GM19455 (cell line): ENCODE measurements around the gene SH3PXD2B.

Experiments used
- ATAC-seq: cut with Tn5 transposase; IDR thresholded peaks from one replicate; pipeline ENCODE4 v1.9.1; 2021; ENCODE audit not compliant: unreplicated experiment

SH3PXD2B gene

DNA sequence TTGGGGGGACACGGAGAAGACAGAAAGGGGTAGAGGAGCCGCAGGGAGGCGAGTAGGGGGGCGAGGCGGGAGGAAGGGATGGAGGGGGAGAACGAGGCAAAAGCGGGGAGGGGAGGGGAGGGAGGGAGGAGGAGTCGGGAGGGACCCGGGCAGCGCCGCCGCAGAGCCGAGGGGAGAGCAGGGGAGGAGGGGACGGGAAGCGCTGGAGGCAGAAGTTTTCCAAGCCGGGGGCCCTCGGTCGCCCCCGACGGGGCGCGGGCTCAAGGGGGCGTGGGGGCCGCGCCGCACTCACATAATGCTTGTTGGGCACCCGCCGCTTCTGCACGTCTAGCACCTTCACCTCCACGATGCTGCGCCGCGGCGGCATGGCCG, 353 bp downstream of the SH3PXD2B start:
- ATAC-seq, result no peak

DNA sequence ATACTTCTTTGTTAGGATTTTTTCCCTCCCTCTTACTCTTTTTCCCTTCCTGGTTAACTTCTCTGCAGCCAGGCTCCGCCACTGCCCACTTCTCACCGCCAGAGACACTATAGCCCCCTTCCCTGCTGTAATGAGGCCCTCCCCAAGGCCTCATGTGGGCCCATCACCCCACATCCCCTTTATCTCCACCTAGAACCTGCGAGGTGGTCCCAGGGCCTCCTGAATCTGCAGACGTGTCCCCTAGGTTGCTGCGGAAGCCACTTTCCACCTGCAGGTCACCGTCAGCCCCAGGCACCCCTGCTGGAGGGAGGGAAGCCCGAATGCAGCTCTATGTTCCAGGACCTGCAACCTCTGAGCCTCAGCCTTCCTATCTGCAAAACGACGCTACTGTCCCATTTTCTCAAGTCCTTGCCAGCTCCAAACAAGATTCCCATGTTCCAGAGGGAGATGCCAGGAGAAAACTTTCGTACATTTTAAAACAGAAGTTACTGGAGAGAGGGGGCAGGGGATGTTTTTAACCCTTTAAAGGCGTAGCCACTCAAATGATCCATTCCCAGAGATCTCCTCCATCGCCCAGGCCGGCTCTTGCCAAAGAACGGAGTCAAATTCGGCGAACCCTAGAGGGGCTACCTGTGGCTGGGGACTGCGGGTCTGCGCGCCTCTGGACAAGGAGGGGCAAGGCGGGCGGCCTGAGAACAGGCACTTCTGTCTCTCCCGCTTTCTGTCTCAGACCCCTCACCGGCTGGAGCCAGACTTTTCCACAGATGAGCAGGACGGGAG, 929 bp downstream of the SH3PXD2B start:
- no peak for ATAC-seq

DNA sequence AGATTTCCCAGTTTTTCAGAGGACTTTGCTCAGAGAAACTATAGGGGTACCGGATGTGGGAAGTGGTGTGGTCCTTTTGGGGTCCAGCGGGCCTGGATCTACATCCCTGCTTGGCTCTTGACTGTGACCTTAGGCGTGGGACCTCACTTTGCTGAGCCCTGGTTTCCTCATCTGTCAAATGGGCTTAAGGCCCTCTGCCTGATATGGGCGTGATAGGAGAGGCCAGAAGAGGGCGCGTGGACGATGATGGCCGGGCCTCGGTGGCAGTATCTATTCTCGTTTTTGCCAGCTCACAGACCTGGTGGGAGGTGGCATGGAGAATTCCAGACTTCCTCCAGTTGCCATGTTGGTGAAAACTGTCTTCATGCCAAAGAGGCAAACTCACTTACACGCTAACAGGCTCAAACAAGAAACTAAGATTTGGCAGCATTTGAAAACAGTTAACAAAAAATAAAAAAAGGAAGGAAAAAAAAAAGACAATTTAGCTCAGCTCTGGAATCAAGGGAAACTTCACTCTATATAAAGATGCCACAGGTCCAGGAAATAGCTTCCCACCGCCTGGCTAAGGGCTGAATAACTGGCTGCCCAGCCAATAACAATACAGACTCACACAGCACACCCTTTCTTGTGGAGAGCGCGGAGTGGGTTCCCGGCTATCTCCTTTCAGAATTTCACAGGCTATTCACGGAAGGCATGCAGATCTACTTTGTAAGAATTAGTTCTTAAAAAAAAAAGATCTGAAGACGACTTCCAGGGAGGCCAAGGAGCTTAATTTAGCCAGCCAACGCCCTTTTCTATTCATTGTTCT, 1.7 kb downstream of the SH3PXD2B start:
- no peak for ATAC-seq

DNA sequence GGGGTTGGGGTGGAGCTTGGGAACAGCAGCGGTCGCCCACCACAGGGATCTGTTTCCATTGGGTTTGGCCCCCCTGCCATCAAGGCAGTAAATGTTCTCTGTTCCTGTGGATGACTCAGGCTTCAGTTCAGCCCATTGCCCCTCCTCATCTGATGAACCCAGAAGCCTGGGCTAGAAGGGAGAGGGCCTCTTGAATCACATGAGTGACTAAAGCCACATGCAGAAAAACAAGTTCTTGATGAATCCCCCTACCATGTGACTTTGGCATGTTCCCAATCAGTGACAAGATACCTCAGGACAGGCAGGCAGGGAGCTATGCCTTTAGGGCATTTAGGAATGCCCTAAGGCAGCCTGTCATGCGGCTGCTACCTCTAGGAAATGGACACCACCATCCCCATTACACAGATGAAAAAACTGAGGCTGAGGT, 2.5 kb downstream of the SH3PXD2B start:
- no peak for ATAC-seq

DNA sequence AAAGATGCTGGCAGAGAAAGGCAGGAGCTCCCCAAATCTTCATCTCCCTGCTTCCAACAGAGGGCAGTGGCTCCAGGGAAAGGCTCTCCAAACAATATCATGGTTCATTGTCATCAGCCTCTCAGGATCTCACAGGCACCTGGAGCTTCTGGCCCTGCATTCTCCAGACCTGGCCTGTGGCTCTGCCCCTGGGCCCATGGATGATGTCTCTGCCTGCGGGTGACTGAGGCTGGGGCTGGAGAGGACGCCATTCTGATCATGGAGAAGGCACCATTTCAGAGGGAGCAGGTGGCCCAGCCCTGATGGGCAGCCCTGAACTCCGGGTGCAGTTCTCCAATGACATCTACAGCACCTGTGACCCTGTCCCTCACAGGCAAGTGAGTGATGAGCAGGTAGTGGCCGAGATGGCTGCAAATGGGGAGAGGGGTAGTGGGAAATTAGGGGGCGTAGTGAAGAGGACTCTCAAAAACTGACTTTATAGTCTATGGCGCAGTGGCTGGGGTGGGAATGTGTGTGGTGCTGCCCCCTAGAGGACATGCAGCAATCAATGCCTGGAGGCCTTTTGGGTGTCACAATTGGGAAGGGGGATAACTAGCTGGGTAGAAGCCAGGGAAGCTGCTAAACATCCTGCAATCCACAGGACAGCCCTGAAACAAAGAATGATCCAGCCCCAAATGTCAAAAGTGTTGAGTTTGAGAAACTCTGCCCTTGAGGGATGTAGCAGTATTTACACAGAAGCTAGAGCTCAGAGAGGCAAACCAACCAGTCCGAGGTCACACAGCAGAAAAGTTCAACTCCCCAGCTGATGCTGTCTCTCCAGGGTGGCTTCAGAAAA, 3.2 kb downstream of the SH3PXD2B start:
- no peak for ATAC-seq

DNA sequence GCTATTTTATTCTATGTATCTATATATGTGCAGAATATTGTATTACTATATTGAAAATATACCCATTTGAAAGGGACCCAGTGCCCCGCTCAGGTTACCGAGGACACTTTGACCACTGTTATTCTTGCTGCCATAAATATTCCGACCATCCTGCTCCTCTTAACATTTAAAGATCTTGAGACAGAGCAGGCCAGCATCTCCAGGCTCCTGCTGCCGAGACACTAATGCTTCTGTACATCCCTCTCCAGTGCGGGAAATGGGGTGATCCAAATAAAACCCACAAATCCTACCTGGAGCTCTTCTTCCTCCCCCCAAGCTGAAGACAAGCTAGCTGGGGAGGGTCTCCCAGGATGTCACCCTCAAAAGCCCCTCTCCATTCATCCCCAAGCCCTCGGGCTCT, 3.9 kb downstream of the SH3PXD2B start:
- no peak for ATAC-seq

DNA sequence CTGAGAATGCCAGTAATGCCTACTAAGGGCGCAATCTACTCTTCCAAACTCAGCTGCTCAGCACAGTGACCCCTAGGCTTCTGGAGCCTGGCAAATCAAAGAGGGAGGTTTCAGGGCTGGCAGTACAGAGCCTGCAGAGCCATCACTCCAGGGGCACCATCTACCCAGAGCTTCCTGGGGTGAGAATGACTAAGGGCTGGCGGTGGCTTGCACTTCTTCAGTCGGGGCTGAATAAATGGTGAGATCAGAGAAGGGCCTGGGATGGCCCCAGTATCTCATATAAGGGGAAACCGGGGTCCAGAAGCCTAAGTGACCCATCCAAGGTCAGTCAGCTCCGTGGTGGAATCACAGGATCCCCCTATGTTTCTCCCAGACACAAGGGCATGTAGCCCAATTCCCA, 5.3 kb downstream of the SH3PXD2B start:
- ATAC-seq, result no peak

DNA sequence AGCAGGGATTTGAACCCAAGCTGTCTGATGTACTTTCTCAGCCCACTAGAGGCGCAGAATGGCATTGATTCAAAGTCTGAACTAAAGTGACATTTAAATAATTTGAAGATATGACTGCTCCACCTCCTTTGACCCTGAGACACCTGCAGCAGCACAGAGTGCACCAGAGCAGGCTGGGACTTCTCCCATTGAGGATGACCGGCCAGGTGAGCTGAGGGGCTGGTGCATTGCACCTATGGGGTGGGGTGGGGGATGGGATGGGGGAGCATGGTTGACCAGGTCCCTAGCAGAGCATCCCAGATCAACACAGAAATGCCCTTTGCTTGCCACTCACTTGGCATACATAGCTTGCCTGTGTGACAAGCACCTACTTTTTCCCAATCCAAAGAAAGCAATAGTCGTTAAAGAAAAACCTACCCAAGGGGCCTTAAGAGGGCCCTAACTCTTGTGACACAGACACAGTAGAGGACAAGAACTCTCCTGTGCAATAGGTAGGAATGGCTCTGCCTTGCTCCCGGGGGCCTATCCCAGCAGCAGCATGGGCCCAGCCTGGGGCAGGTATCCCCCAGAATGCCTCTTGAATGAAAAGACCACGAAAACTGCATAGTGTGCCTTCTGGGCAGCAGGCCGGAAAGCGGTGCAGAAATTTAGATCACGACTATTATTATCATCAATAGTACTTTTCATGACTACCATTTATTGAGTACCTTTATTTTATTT, 6.5 kb downstream of the SH3PXD2B start:
- no peak for ATAC-seq

DNA sequence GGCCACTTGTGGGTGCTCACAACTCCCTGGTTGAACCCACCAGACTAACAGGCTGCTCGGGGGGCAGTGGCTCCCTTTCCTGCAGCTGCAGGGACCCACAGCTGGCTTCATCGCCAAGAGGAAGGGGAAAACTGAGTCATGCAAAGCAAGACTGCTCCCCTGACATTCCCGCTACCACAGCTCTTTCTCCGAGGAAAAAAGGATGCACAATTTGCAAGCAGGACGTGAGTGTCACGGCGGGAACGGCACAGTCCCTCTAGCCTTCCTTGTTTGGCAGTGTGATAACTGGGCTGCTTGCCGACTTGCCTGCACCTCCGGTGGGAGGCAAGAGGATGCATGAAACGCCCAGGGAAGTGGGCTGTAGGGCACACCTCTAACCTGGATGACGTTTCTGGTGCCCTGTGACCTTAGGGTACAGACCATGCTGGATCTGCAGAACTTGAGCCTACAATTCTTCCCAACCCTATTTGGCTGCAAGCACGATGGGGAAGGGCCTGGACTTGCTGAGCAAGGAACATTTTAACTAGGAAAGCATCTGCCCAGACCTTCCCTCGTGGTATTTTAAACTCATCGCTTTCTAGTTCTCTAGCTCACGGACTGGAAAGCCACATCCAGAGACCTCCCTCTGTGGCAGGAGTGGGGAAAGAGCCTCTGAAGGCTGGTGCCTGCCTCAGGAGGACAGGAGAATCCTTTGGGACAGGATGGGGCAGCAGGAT, 7.8 kb downstream of the SH3PXD2B start:
- ATAC-seq, result no peak

DNA sequence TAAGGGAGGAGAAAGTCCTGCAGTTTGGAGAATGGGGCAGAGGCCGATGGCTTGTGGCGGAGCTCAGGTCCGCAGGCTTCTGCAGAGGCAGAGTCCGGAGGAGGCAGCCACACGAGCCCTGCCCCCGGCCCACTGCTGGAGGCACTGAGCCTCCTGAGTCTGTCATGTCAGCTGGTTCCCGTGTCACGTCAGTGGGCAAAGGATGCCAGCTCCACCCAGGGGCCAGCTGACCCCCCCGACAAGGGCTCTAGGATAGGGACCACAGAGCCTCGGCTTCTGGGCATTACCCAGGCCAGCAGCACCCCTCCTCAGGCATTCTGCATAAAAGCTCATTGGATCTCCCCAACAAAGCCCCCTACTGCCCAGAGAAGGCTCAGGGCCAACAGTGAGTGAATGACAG, 8.5 kb downstream of the SH3PXD2B start:
- no peak for ATAC-seq

DNA sequence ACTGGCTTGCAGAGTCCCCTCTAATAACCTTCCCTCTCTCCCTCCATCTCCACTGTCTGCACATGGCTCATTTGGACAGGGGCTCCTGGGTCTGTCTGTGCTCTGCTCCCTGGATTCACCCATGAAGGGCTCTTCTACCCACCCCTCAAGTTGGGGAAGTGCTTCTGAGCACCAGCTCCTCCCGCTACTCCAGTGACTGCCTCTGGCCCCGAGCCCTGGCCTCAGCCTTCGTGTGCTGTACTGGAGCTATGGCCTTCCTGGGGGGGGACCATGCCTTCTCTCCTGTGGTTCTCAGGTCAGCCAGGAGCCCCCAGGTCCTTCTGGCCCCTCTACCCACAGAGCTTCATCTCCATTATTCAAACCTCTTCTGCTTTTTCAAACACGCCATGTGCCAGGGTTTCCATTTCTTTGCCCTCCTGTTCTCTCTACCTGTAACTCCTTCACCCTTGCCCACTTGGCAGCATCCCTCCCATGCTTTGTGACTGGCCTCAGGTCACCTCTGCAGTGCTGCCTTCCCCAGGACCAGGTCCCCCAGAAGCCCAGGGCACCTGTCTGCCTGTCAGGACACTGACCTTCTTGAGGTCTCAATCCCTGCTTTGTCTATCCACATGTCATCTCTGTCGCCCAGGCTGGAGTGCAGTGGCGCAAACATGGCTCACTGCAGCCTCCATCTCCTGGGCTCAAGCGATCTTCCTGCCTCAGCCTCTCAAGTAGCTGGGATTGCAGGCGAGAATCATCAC, 9.5 kb downstream of the SH3PXD2B start:
- no peak for ATAC-seq

DNA sequence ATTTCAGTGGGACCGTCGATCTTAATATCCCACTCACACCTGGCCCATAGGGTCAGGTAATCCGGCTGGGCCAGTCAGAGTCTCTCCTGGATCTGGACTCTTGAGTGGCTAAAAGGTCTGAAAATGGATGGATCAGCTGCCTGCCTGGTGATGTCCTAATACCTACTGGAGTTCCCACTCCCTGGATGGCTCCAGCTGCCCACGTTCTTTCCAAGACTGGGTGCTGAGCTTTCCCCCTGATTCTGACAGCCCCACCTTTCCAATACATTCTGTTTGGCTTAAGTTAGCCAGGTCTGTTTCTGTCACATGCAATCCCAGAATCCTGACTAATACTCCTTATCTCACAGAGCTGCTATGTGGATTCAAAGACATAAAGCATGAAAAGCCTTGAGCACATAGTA, 10.2 kb downstream of the SH3PXD2B start:
- no peak for ATAC-seq

DNA sequence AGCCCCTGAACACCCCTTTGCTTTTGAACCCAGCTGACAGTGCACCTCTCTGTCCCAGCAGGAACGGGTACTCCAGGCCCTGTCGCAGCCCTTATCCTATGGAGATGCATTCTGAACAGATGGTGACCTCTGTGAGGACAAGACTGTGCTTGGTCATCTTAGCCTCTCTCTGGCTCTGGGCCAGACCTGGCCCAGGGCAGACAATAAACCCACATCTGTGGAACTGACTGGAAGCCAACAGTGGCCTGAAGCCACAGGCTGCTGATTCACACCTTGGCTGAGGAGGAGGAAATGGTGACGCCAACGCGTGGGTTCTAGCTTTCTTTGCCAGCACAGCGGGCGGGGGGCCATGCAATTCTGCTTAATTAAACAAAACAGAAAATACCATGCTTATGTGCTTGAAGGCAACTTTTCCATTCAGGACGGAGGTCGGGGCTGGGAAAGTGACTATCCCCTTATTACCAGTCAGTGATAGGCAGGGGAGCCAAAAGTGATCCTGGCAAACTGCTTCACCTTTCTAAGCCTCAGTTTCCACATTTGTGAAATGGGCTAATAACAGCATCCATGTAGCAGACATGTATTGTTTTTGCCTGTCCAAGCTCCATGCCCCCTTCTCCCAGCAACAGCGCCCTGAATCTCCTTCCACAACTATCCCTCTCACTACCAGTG, 10.8 kb downstream of the SH3PXD2B start:
- no peak for ATAC-seq

DNA sequence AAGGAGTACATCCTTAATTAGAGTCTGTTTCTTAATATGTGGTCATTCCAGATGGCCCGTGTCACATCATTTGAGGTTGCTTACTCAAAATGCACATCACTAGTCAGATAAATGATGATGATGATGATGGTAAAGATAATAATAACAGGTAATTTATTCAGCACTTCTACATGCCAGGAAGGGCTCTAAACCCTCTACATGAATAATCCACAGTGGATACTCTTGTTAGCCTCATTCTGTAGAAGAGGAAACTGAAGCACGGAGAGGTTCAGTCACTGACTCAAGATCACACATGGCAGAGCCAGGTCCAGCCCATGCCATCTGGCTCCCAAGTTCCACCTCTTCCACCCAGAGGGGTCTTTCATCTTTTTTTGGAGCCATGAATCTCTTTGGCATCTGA, 11.7 kb downstream of the SH3PXD2B start:
- ATAC-seq, result no peak

DNA sequence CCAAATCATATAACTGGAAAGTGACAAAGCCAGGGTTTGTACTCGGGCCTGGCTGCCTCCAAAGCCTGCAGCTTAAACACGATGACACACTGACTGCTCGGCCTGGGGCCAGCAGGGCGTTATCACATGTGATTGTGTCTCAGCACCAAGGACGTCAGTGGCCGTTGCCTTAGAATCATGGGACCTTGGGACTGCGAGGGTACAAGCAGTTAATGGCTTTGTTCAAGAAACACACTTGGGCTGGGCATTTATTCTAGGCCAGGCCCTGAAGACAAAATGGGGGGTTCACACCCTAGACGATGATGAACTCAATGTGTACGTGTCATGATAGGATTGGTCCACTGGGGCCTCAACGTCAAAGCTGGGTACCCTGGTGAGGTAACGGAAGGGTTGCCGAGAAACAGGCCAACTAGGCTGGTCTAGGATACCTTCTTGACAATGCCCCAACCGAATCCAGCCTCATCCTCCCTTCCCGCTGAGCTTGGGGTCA, 13.0 kb downstream of the SH3PXD2B start:
- no peak for ATAC-seq

DNA sequence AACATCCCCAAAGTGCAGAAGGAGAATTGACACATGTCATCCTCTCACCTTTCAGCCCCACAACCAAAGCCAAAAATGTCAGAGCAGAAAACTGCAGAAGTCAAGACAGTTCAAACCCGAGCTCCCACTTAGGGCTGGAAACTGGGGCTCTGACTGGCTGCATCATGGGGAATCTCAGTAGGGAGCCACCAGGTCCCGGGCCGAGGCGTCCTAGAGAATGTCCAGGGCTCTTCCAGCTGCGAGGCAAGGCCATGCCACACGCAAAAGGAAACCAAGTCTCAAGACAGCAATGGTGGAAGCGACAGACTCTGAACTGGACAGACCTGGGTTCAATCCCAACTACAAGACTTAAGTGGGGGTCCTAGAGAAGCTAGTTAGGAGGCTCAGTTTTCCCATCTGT, 13.8 kb downstream of the SH3PXD2B start:
- no peak for ATAC-seq

DNA sequence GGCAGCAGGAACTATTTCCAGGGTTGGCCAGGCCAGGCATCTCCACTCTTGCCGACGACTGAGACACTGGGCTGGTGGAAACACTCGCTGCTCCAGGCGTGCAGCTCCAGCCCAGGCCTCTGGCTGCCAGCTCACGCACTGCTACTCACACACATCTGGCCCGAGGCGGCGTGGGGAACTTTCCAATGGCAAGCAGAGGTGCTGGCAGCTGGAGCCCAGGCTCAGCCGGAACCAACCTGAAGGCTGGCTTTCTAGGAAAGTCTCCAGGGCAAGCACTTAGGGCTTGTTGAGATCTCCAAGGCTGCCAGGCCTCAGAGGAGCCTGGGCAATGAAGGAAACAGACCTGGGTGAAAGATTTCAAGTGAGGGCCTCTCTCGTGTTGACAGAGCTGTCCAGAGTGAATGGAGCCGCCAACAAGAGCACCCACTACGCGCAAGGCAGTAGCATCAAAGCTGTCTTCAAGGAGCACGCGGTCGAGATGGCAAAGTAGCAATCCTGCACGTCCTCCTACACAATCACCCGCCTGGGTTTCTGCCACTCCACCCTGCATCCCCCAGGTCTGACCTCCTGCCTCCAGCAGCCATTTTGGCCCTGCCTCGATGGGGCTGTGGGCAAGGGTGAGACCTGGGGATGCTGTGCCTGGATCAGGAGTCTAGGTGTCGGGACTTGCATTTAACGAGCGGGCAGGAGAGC, 14.4 kb downstream of the SH3PXD2B start:
- no peak for ATAC-seq

DNA sequence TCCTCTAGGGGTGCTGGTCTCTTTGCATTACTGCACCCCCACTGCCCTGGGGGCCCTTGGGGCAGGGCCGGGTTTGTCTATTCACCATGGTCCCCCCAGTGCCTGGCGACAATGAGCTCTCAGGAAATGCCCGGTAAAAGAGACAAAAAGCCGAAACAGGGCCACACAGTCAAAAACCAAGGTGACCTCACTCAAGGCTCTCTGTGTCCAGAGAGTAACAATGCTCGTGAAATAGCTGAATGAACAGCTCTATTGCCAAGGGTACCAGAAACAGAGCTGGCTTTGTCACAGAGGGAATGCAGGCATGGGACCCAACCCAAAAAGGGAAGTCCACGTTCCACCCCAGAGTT, 16.0 kb downstream of the SH3PXD2B start:
- ATAC-seq, result no peak
